ENCODE results near the gene ZNF619. TPM values are rescaled to one million over a fixed set of nuclear protein-coding genes. Genes with fewer than 3 reads are reported as not detected.

Gene ZNF619
- total and polyA plus RNA-seq, 2 of the 13 experiments (the other 11 are each of a cell fraction or from before 2014, with no cell fraction given): 0.83 to 5.2 TPM

DNA sequence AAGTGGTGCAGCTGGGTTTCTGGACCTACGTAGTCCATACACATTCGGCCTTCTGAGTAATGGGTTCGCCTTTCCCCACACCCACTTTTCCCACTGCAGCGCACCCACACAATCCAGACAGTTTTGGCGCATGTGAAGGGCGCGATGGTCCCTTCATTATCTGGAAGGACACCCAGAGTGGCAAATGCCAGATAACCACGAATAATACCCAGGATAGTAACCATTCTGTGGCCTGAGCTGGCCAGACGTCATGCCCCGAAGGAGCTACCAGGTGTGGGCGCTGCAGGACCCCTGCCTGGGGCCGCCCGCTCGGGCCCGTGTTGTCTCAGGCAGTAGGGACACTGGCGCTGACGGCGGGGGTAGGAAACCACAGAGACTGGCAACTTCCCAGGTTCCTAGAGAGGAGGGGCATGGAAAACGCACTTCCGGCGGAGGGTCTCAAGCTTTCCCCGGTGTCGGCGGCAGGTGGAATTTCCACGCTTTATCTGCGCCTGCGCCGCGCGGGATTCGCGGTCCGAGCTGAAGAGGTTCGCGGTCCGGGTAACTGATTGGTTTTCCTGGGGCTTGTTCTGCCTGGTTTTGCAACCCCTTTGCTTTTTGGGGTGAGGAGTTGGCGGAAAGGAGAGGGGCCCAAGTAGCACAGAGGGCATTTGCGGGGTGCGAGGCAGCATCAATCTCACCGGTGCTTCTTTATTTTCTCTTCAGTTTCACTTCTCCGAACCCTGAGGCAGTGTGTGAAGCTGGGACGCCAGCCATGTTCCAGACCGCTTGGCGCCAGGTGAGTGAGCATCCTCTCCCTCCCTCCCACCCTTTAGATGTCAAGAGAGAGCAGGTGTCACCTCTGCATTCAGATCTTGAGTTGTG lies 28.9 kb downstream of the ZNF619 start, which contains the start of gene ZNF620 (continued):
- TF ChIP-seq, protein P1, sequence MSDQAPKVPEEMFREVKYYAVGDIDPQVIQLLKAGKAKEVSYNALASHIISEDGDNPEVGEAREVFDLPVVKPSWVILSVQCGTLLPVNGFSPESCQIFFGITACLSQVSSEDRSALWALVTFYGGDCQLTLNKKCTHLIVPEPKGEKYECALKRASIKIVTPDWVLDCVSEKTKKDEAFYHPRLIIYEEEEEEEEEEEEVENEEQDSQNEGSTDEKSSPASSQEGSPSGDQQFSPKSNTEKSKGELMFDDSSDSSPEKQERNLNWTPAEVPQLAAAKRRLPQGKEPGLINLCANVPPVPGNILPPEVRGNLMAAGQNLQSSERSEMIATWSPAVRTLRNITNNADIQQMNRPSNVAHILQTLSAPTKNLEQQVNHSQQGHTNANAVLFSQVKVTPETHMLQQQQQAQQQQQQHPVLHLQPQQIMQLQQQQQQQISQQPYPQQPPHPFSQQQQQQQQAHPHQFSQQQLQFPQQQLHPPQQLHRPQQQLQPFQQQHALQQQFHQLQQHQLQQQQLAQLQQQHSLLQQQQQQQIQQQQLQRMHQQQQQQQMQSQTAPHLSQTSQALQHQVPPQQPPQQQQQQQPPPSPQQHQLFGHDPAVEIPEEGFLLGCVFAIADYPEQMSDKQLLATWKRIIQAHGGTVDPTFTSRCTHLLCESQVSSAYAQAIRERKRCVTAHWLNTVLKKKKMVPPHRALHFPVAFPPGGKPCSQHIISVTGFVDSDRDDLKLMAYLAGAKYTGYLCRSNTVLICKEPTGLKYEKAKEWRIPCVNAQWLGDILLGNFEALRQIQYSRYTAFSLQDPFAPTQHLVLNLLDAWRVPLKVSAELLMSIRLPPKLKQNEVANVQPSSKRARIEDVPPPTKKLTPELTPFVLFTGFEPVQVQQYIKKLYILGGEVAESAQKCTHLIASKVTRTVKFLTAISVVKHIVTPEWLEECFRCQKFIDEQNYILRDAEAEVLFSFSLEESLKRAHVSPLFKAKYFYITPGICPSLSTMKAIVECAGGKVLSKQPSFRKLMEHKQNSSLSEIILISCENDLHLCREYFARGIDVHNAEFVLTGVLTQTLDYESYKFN (CRISPR knock-in tag; conservative IDR thresholded peaks at IDR 0.05): no peak
- TF ChIP-seq GFI1 (CRISPR knock-in tag; IDR thresholded peaks at IDR 0.05; ENCODE audit: borderline replicate concordance) (peak; percentile 75; the same call in 1 of the 2 replicates), TOPORS (CRISPR knock-in tag; IDR thresholded peaks at IDR 0.05) (0 out of 2 replicates have a peak, but pooled peaks have one; percentile 47), KAT7 (CRISPR knock-in tag; IDR thresholded peaks at IDR 0.05; ENCODE audit: borderline replicate concordance) (peak; percentile 63; the same call in 1 of the 2 replicates), ZNF713 (CRISPR knock-in tag; IDR thresholded peaks at IDR 0.05) (no peak), GLI4 (CRISPR knock-in tag; IDR thresholded peaks at IDR 0.05; ENCODE audit: borderline replicate concordance) (no peak), HNF4A (CRISPR knock-in tag; IDR thresholded peaks at IDR 0.05) (peak; percentile 39; the same call in 1 of the 2 replicates), NR2F2 (IDR thresholded peaks at IDR 0.05; ENCODE audit: borderline replicate concordance, low read depth) (peak; percentile 37; the same call in 1 of the 2 replicates)
- TF ChIP-seq, protein P2, sequence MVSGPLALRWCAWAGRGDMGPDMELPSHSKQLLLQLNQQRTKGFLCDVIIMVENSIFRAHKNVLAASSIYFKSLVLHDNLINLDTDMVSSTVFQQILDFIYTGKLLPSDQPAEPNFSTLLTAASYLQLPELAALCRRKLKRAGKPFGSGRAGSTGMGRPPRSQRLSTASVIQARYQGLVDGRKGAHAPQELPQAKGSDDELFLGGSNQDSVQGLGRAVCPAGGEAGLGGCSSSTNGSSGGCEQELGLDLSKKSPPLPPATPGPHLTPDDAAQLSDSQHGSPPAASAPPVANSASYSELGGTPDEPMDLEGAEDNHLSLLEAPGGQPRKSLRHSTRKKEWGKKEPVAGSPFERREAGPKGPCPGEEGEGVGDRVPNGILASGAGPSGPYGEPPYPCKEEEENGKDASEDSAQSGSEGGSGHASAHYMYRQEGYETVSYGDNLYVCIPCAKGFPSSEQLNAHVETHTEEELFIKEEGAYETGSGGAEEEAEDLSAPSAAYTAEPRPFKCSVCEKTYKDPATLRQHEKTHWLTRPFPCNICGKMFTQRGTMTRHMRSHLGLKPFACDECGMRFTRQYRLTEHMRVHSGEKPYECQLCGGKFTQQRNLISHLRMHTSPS (CRISPR knock-in tag; IDR thresholded peaks at IDR 0.05; ENCODE audit: low read depth): no peak
- TF ChIP-seq, protein P3, sequence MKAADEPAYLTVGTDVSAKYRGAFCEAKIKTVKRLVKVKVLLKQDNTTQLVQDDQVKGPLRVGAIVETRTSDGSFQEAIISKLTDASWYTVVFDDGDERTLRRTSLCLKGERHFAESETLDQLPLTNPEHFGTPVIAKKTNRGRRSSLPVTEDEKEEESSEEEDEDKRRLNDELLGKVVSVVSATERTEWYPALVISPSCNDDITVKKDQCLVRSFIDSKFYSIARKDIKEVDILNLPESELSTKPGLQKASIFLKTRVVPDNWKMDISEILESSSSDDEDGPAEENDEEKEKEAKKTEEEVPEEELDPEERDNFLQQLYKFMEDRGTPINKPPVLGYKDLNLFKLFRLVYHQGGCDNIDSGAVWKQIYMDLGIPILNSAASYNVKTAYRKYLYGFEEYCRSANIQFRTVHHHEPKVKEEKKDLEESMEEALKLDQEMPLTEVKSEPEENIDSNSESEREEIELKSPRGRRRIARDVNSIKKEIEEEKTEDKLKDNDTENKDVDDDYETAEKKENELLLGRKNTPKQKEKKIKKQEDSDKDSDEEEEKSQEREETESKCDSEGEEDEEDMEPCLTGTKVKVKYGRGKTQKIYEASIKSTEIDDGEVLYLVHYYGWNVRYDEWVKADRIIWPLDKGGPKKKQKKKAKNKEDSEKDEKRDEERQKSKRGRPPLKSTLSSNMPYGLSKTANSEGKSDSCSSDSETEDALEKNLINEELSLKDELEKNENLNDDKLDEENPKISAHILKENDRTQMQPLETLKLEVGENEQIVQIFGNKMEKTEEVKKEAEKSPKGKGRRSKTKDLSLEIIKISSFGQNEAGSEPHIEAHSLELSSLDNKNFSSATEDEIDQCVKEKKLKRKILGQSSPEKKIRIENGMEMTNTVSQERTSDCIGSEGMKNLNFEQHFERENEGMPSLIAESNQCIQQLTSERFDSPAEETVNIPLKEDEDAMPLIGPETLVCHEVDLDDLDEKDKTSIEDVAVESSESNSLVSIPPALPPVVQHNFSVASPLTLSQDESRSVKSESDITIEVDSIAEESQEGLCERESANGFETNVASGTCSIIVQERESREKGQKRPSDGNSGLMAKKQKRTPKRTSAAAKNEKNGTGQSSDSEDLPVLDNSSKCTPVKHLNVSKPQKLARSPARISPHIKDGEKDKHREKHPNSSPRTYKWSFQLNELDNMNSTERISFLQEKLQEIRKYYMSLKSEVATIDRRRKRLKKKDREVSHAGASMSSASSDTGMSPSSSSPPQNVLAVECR (CRISPR knock-in tag; IDR thresholded peaks at IDR 0.05; ENCODE audit: borderline replicate concordance): peak; percentile 85
- TF ChIP-seq, protein P4, sequence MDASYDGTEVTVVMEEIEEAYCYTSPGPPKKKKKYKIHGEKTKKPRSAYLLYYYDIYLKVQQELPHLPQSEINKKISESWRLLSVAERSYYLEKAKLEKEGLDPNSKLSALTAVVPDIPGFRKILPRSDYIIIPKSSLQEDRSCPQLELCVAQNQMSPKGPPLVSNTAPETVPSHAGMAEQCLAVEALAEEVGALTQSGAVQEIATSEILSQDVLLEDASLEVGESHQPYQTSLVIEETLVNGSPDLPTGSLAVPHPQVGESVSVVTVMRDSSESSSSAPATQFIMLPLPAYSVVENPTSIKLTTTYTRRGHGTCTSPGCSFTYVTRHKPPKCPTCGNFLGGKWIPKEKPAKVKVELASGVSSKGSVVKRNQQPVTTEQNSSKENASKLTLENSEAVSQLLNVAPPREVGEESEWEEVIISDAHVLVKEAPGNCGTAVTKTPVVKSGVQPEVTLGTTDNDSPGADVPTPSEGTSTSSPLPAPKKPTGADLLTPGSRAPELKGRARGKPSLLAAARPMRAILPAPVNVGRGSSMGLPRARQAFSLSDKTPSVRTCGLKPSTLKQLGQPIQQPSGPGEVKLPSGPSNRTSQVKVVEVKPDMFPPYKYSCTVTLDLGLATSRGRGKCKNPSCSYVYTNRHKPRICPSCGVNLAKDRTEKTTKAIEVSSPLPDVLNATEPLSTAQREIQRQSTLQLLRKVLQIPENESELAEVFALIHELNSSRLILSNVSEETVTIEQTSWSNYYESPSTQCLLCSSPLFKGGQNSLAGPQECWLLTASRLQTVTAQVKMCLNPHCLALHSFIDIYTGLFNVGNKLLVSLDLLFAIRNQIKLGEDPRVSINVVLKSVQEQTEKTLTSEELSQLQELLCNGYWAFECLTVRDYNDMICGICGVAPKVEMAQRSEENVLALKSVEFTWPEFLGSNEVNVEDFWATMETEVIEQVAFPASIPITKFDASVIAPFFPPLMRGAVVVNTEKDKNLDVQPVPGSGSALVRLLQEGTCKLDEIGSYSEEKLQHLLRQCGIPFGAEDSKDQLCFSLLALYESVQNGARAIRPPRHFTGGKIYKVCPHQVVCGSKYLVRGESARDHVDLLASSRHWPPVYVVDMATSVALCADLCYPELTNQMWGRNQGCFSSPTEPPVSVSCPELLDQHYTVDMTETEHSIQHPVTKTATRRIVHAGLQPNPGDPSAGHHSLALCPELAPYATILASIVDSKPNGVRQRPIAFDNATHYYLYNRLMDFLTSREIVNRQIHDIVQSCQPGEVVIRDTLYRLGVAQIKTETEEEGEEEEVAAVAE (CRISPR knock-in tag; IDR thresholded peaks at IDR 0.05; ENCODE audit: borderline replicate concordance): peak; percentile 62; the same call in 1 of the 2 replicates

All from HepG2 (cell line).